Prostate gland (tissue), 2 donors: ENCODE results near the gene LIME1. TPM values are rescaled to one million over a fixed set of nuclear protein-coding genes. Genes with fewer than 3 reads are reported as not detected.

ENCODE experiments used
- DNase-seq: peaks from one replicate; pipeline ENCODE4 v3.0.0-alpha.2; 2019; ENCODE audit warnings: low spot score
- H3K27ac ChIP-seq, 2 donors: fragments of 200-600 bp; sonication (generic); 2 replicates each; pipeline ENCODE4 v1.5.1; 2017 to 2019
- H3K27me3 ChIP-seq: fragments of 200-600 bp; sonication (generic); replicated peaks from 2 replicates; pipeline ENCODE4 v1.5.1; 2019; ENCODE audit not compliant: insufficient read depth
- H3K36me3 ChIP-seq, 2 donors: fragments of 200-600 bp; sonication (generic); 1 replicate in 1 of 2; 2 replicates in 1 of 2; pipeline versions ENCODE4 v1.5.1 to v1.8.1; 2017 to 2019
- H3K4me1 ChIP-seq: fragments of 200-600 bp; sonication (generic); replicated peaks from 2 replicates; pipeline ENCODE4 v1.5.1; 2019
- H3K4me3 ChIP-seq, 2 donors: fragments of 200-600 bp; sonication (generic); 2 replicates each; pipeline ENCODE4 v1.5.1; 2017 to 2019
- H3K9me3 ChIP-seq: fragments of 200-600 bp; sonication (generic); 2 replicates; pipeline ENCODE4 v1.5.1; 2017
- CTCF ChIP-seq, 4 experiments: fragments of 200-600 bp in 2 of 4; fragments of 450-650 bp in 2 of 4; sonication (generic) in 2 of 4; IDR thresholded peaks; 1 replicate in 3 of 4; 2 replicates in 1 of 4; pipeline ENCODE4 v1.5.1; 2016 to 2019; ENCODE audit warnings: antibody characterized with exemption in 4 of 4, mild to moderate bottlenecking in 2 of 4, moderate library complexity in 2 of 4
- POLR2A ChIP-seq: fragments of 450-650 bp; IDR thresholded peaks from one replicate; pipeline ENCODE4 v1.6.1; 2016; ENCODE audit warnings: antibody characterized with exemption, mild to moderate bottlenecking
- POLR2AphosphoS5 ChIP-seq: sonication (generic); formaldehyde crosslinking; IDR thresholded peaks from one replicate; pipeline ENCODE4 v1.6.1; 2017; ENCODE audit warnings: antibody characterized with exemption
- WGBS: methylation state at CpG from one replicate; pipeline ENCODE4 v1.1.5; 2018; 5-methylcytosine and 5-hydroxymethylcytosine counted together
- intact Hi-C: fragments of 100-400 bp; cut with DNase I; formaldehyde crosslinking; loops from one replicate; pipeline ENCODE4 v1.14.2; 2022
- total RNA-seq, 2 donors: library from RNA; depleted of rRNA; stranded (reverse); fragments of >200 nt; gene quantifications; one replicate each; pipeline ENCODE4 v1.1.0, GENCODE V29; 2016

The LIME1 gene
- total RNA-seq, 2 donors from 2014 or later, result 35.0 to 44.4 TPM

GRCh38 chr20:63699466-63700198, 36.8 kb upstream of the LIME1 start:
- 83% methylated on average over 23 of the region's 24 CpGs for WGBS
- Histone ChIP-seq H3K4me1 (peaks cover 7% of the 10 kb centered on the region), H3K9me3 (no peaks in the 10 kb centered on the region), H3K27ac (no peak overlapping the region), H3K36me3 (peaks cover 0 to 14% of the 10 kb centered on the region in 2 donors), H3K4me3 (no peak overlapping the region), H3K27me3 (no peaks in the 10 kb centered on the region)
- no peak for DNase-seq
- intact Hi-C loops, result no loop called here
- no peak for TF ChIP-seq CTCF (IDR thresholded peaks at IDR 0.05)

- no peaks in the 10 kb centered on the region for H3K27me3 ChIP-seq
- TF ChIP-seq CTCF (IDR thresholded peaks at IDR 0.05), result no peak
- TF ChIP-seq POLR2A, result no peak
- TF ChIP-seq POLR2AphosphoS5, result no peak
- intact Hi-C loops, result no loop called here
- H3K36me3 ChIP-seq, result peaks cover 0 to 16% of the 10 kb centered on the region in 2 donors
- 81% methylated on average over 43 of the region's 43 CpGs for WGBS
- no peak overlapping the region for H3K4me3 ChIP-seq
- H3K4me1 ChIP-seq, result peaks cover 7% of the 10 kb centered on the region
- no peaks in the 10 kb centered on the region for H3K9me3 ChIP-seq
- DNase-seq, result no peak
- no peak overlapping the region for H3K27ac ChIP-seq
Measured at GRCh38 chr20:63700199-63701050, 36.0 kb upstream of the LIME1 start.

GRCh38 chr20:63701051-63701328, 35.5 kb upstream of the LIME1 start:
- no peak overlapping the region for H3K27ac ChIP-seq
- no peak for DNase-seq
- peaks cover 0 to 22% of the 10 kb centered on the region in 2 donors for H3K36me3 ChIP-seq

GRCh38 chr20:63701329-63702035, 35.0 kb upstream of the LIME1 start:
- intact Hi-C loops, result no loop called here
- Histone ChIP-seq H3K27me3 (no peaks in the 10 kb centered on the region), H3K36me3 (peaks cover 0 to 23% of the 10 kb centered on the region in 2 donors), H3K4me1 (peaks cover 8% of the 10 kb centered on the region), H3K9me3 (no peaks in the 10 kb centered on the region), H3K4me3 (no peak overlapping the region), H3K27ac (no peak overlapping the region)
- WGBS, result 85% methylated on average over 11 of the region's 14 CpGs
- TF ChIP-seq POLR2AphosphoS5, result no peak
- no peak for TF ChIP-seq CTCF (IDR thresholded peaks at IDR 0.05)
- TF ChIP-seq POLR2A, result no peak
- no peak for DNase-seq

More at GRCh38 chr20:63701051-63701328, 35.5 kb upstream of the LIME1 start:
- H3K9me3 ChIP-seq, result no peaks in the 10 kb centered on the region
- no peaks in the 10 kb centered on the region for H3K27me3 ChIP-seq
- WGBS, result 79% methylated on average over 5 of the region's 5 CpGs
- no peak overlapping the region for H3K4me3 ChIP-seq
- intact Hi-C loops, result no loop called here
- TF ChIP-seq CTCF (IDR thresholded peaks at IDR 0.05) (no peak), POLR2A (no peak), POLR2AphosphoS5 (no peak)
- peaks cover 7% of the 10 kb centered on the region for H3K4me1 ChIP-seq
